GM18873 (cell line): ENCODE data around the gene NAA40.

Source experiments
- ATAC-seq: cut with Tn5 transposase; IDR thresholded peaks from one replicate; pipeline ENCODE4 v1.9.1; 2021; ENCODE audit warnings: mild to moderate bottlenecking, moderate library complexity, moderate number of reproducible peaks; ENCODE audit not compliant: unreplicated experiment, low FRiP score

Gene NAA40

DNA sequence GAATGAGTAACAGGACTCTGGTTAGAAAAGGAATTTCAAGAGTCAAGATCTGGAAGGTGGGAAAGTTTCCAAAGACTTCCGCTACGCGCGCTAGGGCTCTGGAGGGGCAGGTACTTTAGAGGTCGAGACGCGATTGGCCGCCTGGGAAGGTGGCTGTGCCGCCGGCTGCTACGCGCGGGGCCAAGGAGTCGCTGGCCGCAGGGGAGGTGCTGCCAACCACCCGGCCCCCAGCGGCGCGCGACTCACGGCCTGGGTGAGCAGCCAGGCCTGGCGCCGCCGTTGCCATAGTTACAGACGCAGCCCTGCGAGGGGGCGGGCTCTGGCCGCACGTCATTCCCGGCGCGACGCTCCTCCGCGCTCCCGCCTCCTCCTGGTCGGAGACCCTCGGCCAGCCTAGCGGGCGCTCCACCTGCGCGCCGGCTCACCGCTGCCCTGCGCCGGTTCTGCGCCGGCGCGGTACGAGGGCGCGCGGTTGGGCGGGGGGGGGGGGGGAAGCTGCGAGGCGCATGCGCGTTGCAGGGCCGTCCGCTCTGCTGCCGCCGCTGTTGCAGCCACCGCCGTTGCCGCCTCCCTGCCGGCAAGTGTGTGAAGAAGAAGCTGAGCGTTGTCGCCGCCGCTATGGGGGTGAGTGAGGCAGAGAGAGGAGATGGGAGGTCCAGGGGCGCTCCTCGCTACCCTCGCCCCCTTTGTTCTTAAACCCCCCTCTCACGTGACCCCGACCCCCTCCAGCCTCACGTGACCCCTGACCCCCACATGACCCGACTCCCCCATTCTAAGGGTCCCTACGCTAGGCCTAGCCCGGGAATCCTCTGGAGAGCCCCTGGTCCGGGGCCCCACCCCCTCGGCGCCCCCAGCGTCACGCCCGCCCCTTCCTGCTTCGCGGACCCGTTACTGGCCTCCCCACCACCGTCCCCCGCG lies at the start of gene NAA40:
NAA40 (plus strand) TSS at position 524 of the 918 bp plus-strand sequence; CDS start at position 619, 95 bp downstream.
- ATAC-seq: peak; percentile 88

DNA sequence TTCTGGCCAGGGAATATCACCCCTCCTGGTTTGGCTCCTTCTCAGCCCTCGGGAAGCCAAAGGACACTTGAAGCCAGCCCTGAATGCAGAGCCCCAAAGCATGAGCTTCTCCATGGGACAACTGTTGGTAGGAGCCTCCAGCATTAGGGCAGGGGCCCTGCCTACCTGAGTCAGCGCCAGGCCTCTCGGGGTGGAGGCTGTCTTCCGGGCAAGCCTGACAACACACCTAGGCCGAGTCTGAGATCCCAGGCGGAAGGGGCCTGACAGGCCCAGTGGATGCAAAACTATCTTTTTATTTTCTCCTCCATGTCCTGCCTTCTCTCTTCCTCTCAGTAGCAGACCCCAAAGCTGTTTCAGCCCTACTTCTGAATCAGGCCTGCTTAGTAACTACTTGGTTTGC lies 49.5 kb upstream of the NAA40 start:
- ATAC-seq: no peak

- no peak for ATAC-seq
Measured at GRCh38 chr11:63890368-63890767, 48.4 kb upstream of the NAA40 start.

DNA sequence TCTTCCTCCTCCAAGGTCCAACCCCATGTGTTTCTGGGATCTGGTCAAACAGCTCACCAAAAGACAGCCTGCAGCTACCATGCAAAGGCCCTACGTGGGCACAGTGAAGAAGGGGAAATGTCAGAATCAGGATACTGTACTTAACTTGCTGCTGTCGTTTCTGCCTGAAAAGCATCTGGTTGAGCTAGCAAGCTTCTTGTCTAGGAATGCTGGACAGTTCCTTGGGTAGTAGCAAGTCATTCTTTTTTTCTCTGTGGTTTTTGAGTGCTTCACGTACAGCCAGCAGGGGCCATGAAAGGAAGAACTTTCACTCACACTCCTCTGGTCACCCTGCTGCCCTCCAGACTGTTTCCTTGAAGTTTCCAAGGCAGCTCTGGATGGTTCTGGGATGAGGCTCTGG lies 46.6 kb upstream of the NAA40 start:
- no peak for ATAC-seq

DNA sequence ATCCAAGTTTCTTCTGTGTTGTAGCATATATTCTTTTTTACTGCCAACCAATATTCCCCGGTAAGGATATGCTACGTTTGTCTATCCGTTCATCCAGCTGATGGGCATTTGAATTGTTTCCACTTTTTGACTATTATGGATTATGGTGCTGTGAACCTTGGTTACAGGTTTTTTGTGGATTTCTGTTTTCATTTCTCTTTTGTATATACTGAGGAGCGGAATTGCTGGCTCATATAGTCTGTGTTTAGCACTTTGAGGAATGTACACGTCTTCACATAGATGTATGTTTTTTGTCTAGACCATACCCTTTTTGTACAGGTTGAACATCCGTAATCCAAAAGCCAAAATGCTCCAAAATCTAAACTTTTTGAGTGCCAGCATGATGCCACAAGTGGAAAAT lies 45.4 kb upstream of the NAA40 start:
- ATAC-seq: no peak

- ATAC-seq: no peak
Measured at GRCh38 chr11:63896071-63896470, 42.7 kb upstream of the NAA40 start.

- ATAC-seq: no peak
Measured at GRCh38 chr11:63897459-63898146, 41.2 kb upstream of the NAA40 start.

DNA sequence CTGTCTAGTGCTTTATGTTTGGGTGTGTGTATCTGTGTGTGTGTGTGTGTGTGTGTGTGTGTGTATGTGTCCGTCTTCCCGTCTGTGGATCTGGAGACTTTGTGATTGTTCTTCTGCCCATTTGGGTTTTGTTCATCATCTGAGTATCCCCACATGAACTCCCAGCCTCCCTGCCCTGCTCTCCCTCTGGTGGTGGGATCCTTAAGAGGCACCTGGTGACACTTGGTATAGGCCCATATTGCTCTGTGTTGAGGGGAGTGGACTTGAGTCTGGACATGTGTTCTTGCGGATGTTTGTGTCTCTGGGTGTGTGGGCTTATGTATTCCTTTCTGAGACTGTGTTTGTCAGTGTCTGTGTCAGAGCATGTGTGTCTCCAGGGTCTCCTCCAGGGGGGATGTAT lies 37.1 kb upstream of the NAA40 start:
- ATAC-seq: no peak

- no peak for ATAC-seq
Measured at GRCh38 chr11:63903884-63904283, 34.9 kb upstream of the NAA40 start.

GRCh38 chr11:63904743-63905142 lies 34.1 kb upstream of the NAA40 start:
- ATAC-seq: no peak

- no peak for ATAC-seq
Measured at GRCh38 chr11:63905179-63905578, 33.6 kb upstream of the NAA40 start.

- ATAC-seq: no peak
Measured at GRCh38 chr11:63906087-63906486, 32.7 kb upstream of the NAA40 start.

DNA sequence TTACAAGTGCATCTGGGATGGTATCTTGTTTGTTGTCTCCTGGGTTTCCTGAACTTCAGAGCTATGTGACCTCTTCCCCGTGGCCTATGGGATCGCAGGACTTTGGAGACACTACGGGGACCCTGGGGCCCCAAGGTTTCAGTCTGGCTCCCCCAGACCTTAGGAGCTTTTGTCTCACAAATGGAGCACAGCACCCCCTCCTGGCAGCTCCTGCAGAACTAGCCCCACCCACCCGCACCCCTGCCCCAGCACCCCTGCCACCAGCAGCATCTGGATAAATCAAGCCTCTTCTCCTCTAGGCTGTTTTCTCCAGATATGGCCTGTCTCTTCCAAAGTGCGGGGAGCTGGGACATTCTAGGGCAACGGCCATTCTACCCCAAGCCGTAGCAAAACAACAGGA lies 32.2 kb upstream of the NAA40 start:
- ATAC-seq: no peak

DNA sequence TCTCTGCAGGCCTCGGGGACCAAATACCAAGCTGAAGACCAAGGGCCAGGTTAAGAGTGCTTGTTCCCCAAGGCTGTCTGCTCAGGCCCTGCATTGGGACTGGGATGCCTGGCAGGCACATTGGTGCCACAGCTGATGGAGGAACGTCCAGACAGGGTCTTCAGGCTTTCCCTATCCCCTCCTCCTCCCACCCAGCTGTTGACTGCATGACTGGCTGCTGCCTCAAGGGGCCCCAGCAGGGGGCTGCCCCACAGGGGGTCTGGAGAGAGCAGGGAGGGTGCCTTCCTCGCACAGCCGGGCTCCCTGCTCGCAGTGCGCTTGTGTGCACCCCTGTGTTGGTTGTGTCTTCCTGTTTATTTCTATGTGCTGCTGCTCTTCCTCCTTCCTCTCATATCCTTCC lies 31.7 kb upstream of the NAA40 start:
- ATAC-seq: no peak

DNA sequence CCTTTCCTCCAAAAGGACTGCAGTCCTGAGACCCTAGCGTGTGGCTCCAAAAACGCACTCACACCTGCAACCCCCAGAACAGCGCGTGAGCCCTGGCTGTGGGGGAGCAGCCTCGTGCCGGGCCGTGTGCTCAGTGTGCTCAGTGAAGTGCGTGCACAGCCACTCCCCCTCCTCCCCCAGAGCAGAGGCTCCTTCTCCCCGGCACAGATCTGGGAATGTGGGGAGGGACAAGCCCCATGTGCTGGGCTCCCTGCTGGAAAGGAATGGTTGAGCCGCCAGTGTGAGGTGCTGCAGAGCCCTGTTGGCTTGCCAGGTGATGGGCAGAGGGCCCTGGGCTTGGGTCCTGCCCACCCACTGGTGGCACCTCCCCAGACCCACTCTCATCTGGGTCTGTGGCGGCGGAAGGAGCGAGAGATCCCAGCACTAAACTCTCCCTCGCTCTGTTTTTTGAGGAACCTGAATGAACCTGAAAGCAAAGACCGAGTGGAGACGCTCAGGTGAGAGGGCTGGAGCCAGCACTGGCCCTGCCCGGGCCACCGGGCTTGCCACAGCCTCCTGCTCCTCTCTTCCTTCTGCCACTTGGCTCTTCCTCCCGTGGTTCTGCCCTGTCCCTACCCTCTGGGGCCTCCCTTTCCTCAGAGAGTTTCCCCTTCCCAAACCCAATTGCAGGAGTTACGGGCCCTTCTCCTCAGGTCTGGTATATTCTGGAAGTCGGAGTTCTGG lies 30.8 kb upstream of the NAA40 start:
- ATAC-seq: no peak

- ATAC-seq: no peak
Measured at GRCh38 chr11:63908631-63909401, 30.0 kb upstream of the NAA40 start.

DNA sequence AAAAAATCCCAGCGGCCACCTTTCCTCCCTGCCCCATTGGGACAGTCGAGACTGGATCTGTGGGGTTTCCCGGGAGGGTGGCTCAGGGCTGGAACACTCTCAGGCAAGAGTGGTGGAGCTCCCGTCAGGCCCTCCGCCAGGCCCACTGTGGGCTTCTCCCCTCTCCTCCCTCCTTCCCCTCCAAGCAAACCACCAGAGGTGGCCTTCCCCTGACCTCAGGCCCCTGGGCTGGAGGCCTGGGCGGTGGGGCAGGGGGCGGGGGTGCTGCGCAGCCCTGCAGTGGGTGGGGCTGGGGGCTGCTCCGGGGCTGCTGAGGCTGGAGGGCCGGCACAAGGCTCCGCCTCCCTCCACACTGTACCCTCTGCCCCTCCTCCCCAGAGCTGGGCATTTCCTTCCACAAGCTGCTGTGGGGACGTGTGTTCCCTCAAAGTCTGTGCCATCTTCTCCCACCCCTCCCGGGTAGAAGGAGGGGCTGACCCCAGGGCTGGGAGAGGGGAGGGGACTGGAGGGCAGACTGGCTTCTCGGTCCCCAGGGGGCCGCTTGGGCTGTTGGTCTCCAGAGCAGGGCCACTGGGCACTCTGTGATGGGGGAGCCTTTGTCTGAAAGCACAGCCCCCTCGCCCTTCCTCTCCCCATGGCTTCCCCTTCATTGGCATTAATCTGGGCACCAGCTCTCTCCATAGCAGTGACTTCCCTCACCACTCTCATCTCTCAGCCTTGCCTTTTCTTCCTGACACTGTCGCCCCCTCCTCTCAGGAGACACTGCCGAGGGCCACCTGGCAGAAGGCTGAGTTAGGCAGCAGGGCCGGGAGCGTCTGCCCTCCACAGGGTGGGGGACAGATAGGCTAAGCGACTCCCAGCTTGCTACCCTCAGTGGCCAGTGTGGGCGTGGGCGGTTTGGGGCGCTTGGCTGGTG lies 29.0 kb upstream of the NAA40 start:
- no peak for ATAC-seq

DNA sequence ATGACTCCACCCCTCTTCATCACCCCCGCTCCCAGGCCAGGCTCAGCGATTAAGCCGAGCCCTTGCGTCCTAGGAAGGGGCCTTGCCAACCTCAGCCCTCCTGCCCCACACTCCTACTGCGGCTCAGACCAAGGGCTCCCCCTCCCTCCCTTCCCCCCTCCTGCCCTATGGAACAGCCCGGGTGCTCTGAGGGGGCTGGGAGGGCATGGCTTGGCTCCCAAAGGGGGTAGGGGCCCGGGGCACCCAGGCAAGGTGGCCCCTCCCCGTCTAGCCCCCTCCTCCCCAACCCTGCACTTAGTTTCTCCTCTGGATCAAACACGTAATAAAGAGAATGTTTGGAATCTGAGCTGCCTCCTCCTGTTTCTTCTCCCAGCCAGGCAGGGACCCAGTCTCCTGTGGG lies 28.1 kb upstream of the NAA40 start:
- no peak for ATAC-seq

DNA sequence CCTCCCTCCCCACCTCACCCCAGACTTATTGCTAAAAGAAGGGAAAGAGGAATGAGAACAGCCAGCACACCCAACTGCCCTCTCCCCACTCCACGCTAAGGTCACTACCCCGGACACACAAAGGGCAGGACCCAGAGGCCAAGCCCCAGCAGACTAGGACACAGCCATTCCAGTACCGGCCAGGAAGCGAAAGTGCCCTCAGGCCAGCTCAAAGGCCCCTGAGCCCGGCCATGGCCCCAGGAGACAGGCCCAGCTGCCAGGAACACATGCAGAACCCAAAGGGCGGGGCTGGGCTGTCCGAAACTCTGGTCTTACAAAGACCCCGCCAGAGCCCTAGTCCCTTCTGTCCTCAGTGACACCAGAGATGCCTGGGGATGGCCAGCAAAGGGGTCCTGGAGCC lies 27.4 kb upstream of the NAA40 start:
- no peak for ATAC-seq
